ENCODE measurements around the gene ARMC3. TPM values are rescaled to one million over a fixed set of nuclear protein-coding genes. Genes with fewer than 3 reads are reported as not detected.

ARMC3 gene
- total RNA-seq, 1 experiment from 2014 or later, result 0.09 TPM

DNA sequence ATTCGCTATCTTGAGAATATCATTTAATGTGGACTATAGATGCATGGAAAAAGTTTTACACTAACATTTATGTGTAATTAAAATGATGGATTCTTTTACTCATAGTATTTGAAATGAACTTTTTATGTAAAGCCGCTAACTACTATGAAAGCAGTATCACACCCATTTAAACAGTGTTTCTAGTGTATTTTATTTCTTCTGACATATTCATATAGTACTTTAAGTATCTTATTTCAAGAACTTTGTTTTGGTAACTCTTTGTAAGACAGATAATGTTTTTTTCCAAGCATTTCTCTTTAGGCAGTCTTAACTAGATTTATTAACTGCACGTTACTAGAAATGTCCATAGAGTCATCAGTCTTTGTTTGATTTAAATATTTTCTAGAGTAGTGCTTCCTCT lies 12.5 kb upstream of the ARMC3 start:
- Histone ChIP-seq H2AK5ac (ENCODE audit: insufficient read length, low read length) (no peak overlapping the region), H4K8ac (replicated peaks; ENCODE audit: insufficient read length, low read depth, low read length) (no peak overlapping the region), H2BK5ac (ENCODE audit: insufficient read length, low read length) (no peak overlapping the region), H4K91ac (ENCODE audit: insufficient read length, low read depth, low read length) (no peak overlapping the region), H3K79me1 (ENCODE audit: insufficient read depth, low read depth, low read length, poor library complexity, severe bottlenecking) (no peaks in the 10 kb centered on the region), H4K5ac (ENCODE audit: insufficient read length, low read depth, low read length) (no peak overlapping the region), H3K4me1 (ENCODE audit: insufficient read depth, low read length) (no peaks in the 10 kb centered on the region), H3K14ac (ENCODE audit: insufficient read depth, low read length) (no peak overlapping the region), H3K9ac (ENCODE audit: extremely low read depth, insufficient read length, low read length) (no peak overlapping the region), H2BK120ac (ENCODE audit: low read depth, low read length, poor library complexity, severe bottlenecking) (no peak overlapping the region), H3K4me2 (ENCODE audit: insufficient read depth, insufficient read length, low read length) (no peak overlapping the region), H4K20me1 (ENCODE audit: control insufficient read depth, insufficient read depth, insufficient read length) (no peaks in the 10 kb centered on the region), H3K4ac (ENCODE audit: low read depth, low read length) (no peak overlapping the region), H3K23me2 (ENCODE audit: insufficient read length, low read depth, low read length, poor library complexity, severe bottlenecking) (no peaks in the 10 kb centered on the region), H3K56ac (ENCODE audit: insufficient read length, low read depth, low read length) (no peak overlapping the region), H2BK12ac (ENCODE audit: insufficient read length, low read depth, low read length) (no peak overlapping the region), H3K27ac (ENCODE audit: insufficient read length, low read depth, low read length) (no peak overlapping the region), H2AFZ (ENCODE audit: low read length) (no peak overlapping the region), H3K27me3 (ENCODE audit: insufficient read depth, low read length) (no peaks in the 10 kb centered on the region), H3K9me3 (ENCODE audit: control insufficient read depth, low read depth, low read length) (no peaks in the 10 kb centered on the region), H2BK20ac (ENCODE audit: low read depth, low read length, poor library complexity, severe bottlenecking) (no peak overlapping the region), H3K79me2 (ENCODE audit: insufficient read depth, low read length) (no peaks in the 10 kb centered on the region), H3K18ac (ENCODE audit: insufficient read length, low read depth, low read length) (no peak overlapping the region), H3T11ph (ENCODE audit: low read length) (no peak overlapping the region), H3K23ac (ENCODE audit: insufficient read length, low read depth, low read length) (no peak overlapping the region), H2BK15ac (ENCODE audit: low read depth, low read length) (no peak overlapping the region)
- TF ChIP-seq, protein P1, sequence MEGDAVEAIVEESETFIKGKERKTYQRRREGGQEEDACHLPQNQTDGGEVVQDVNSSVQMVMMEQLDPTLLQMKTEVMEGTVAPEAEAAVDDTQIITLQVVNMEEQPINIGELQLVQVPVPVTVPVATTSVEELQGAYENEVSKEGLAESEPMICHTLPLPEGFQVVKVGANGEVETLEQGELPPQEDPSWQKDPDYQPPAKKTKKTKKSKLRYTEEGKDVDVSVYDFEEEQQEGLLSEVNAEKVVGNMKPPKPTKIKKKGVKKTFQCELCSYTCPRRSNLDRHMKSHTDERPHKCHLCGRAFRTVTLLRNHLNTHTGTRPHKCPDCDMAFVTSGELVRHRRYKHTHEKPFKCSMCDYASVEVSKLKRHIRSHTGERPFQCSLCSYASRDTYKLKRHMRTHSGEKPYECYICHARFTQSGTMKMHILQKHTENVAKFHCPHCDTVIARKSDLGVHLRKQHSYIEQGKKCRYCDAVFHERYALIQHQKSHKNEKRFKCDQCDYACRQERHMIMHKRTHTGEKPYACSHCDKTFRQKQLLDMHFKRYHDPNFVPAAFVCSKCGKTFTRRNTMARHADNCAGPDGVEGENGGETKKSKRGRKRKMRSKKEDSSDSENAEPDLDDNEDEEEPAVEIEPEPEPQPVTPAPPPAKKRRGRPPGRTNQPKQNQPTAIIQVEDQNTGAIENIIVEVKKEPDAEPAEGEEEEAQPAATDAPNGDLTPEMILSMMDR (conservative IDR thresholded peaks at IDR 0.05), result no peak
- H3K4me3 Mint-ChIP-seq, result no peak overlapping the region
- H3K9me3 Mint-ChIP-seq, result peaks cover 7 to 17% of the 10 kb centered on the region in 2 experiments; a peak in 4 of 5 replicates
- H3K27me3 Mint-ChIP-seq (ENCODE audit: low read depth), result no peaks in the 10 kb centered on the region; the same call in 1 of the 2 replicates
- no peaks in the 10 kb centered on the region for H3K4me1 Mint-ChIP-seq
- no CpG with 5 or more reads among the region's 3 CpGs for WGBS (ENCODE audit: extremely low coverage, insufficient read length, low lambda C conversion rate)
- DNase-seq, result no peak
- H3K27ac Mint-ChIP-seq, result no peak overlapping the region
- H3K36me3 Mint-ChIP-seq (ENCODE audit: insufficient read depth in 1 of 3, low read depth in 3 of 3), result peaks cover 2 to 7% (median 2%) of the 10 kb centered on the region in 3 experiments; a peak in 3 of 7 replicates

Measured in H9 (cell line).